ENCODE data around the gene NUSAP1. TPM values are rescaled to one million over a fixed set of nuclear protein-coding genes. Genes with fewer than 3 reads are reported as not detected.
"Not testable (repeated sequence)": the region's sequence is repeated elsewhere in the genome, so short reads cannot be mapped to it uniquely, and the experiment has no call there.

The NUSAP1 gene
- total RNA-seq (2014; rRNA removed; shearing (Covaris generic)) (411 and 470 TPM in 2 replicates), total RNA-seq (2022) (293 and 317 TPM in 2 replicates), Bru-seq, nascent RNA (percentile 98 among the genes with signal in this experiment), BruChase-seq, experiment 1, labeled RNA remaining after a 6-hour chase (percentile 99 among the genes with signal in this experiment), BruChase-seq, experiment 2, labeled RNA remaining after a 2-hour chase (percentile 99 among the genes with signal in this experiment)
- long read RNA-seq, transcript NUSAP1-208 (11 exons, 1,629 nt) = minor isoform, 654 of 2,323 reads
- long read RNA-seq, transcript NUSAP1-202 (11 exons, 2,274 nt) = major isoform, 688 of 2,323 reads
- long read RNA-seq, transcript NUSAP1-210 (11 exons, 2,232 nt) = minor isoform, 60 of 2,323 reads
- long read RNA-seq, transcript NUSAP1-201 (11 exons, 2,409 nt) = minor isoform, 217 of 2,323 reads
- long read RNA-seq, partial matches to known transcripts = 21 of 2,323 reads
- long read RNA-seq, other reads (novel, unspliced or antisense) = 645 of 2,323 reads

GRCh38 chr15:41332194-41333025 lies at the start of gene NUSAP1, which contains the start of gene OIP5:
Gene NUSAP1 (plus strand): TSS chr15:41332881. CDS start chr15:41332958, 77 bp downstream.
Gene OIP5 (minus strand): TSS chr15:41332591. CDS start chr15:41332561, 30 bp downstream.
- BruUV-seq (replicated peaks) = no TSS peak
- CTCF ChIA-PET (ENCODE audit: unreplicated experiment) = interaction anchor here (0.6 to 0.9 kb wide), 2 partner anchors 65 to 464 kb away, joined by 3 to 5 read pairs; no protein-coding TSS in a partner anchor
- intact Hi-C loops (cut with micrococcal nuclease; ENCODE audit: unreplicated experiment) = loop anchor here (1.0 to 10.0 kb wide), 6 partner anchors 49 to 768 kb away; partner anchors contain the start of genes CCDC32, CHAC1, CHP1 and INO80

GRCh38 chr15:41282980-41283652 lies 49.6 kb upstream of the NUSAP1 start:
- intact Hi-C loops (cut with micrococcal nuclease; ENCODE audit: unreplicated experiment) = loop anchor here (1.0 to 5.0 kb wide), 2 partner anchors 49 to 51 kb away; partner anchors contain the start of genes CHP1, EXD1, NUSAP1 and OIP5
- peaks cover 12% of the 10 kb centered on the region; the same call in 1 of the 2 replicates for H4K20me1 ChIP-seq (ENCODE audit: insufficient read depth, low read length)
- peak overlapping the region; percentile 93 for H3K27ac ChIP-seq (ENCODE audit: low read depth, low read length, poor library complexity, severe bottlenecking)
- peaks cover 32% of the 10 kb centered on the region for H3K4me1 ChIP-seq (ENCODE audit: insufficient read depth, low read length, poor library complexity, severe bottlenecking)
- H2AFZ ChIP-seq (ENCODE audit: low read length) = peak overlapping the region; percentile 66; the same call in 1 of the 2 replicates
- peak; percentile 88 for DNase-seq (ENCODE audit: low spot score)
- H3K36me3 ChIP-seq (ENCODE audit: insufficient read depth, low read length) = peaks cover 53% of the 10 kb centered on the region
- POLR2A ChIA-PET = interaction anchor here (0.5 to 1.4 kb wide), 6 partner anchors 33 to 472 kb away, joined by 3 to 5 read pairs (median 4); partner anchors contain the start of genes NUSAP1 and OIP5
- H3K9me2 ChIP-seq (ENCODE audit: insufficient read depth, low read length); H3K9me3 ChIP-seq (ENCODE audit: low read length); CTCF ChIA-PET (ENCODE audit: unreplicated experiment): not testable (repeated sequence)
- H3K79me2 ChIP-seq (ENCODE audit: insufficient read depth, low read depth, low read length) = peaks cover 42% of the 10 kb centered on the region
- TSS peak; percentile 97 for BruUV-seq (replicated peaks)
- peak overlapping the region; percentile 98 for H3K4me3 ChIP-seq (ENCODE audit: low read depth, low read length, poor library complexity, severe bottlenecking)
- H3K4me2 ChIP-seq (ENCODE audit: low read length) = peak overlapping the region; percentile 65

More at GRCh38 chr15:41332194-41333025, at the start of gene NUSAP1, which contains the start of gene OIP5:
- H3K79me2 ChIP-seq (ENCODE audit: insufficient read depth, low read depth, low read length) = peaks cover 59% of the 10 kb centered on the region
- no peaks in the 10 kb centered on the region for H3K9me3 ChIP-seq (ENCODE audit: low read length)
- POLR2A ChIA-PET = interaction anchor here (0.5 to 2.1 kb wide), 12 partner anchors 11 to 937 kb away, joined by 3 to 8 read pairs (median 3); partner anchors contain the start of genes CCDC32 and CHP1
- DNase-seq (ENCODE audit: low spot score) = peak; percentile 100
- peak within 1 kb of the TSS; percentile 90 for H3K27ac ChIP-seq (ENCODE audit: low read depth, low read length, poor library complexity, severe bottlenecking)
- H4K20me1 ChIP-seq (ENCODE audit: insufficient read depth, low read length) = peaks cover 6% of the 10 kb centered on the region; the same call in 1 of the 2 replicates
- peak within 1 kb of the TSS; percentile 73; the same call in 1 of the 2 replicates for H2AFZ ChIP-seq (ENCODE audit: low read length)
- no peak for TF ChIP-seq EZH2phosphoT487 (IDR thresholded peaks at IDR 0.05; ENCODE audit: borderline replicate concordance, low read depth, low read length)
- peak; percentile 64 for TF ChIP-seq CTCF (conservative IDR thresholded peaks at IDR 0.05; ENCODE audit: low read length)
- peaks cover 26% of the 10 kb centered on the region for H3K4me1 ChIP-seq (ENCODE audit: insufficient read depth, low read length, poor library complexity, severe bottlenecking)
- H3K4me2 ChIP-seq (ENCODE audit: low read length) = peak within 1 kb of the TSS; percentile 84
- H3K4me3 ChIP-seq (ENCODE audit: low read depth, low read length, poor library complexity, severe bottlenecking) = peak within 1 kb of the TSS; percentile 79
- no peaks in the 10 kb centered on the region for H3K9me2 ChIP-seq (ENCODE audit: insufficient read depth, low read length)
- H3K36me3 ChIP-seq (ENCODE audit: insufficient read depth, low read length) = peaks cover 42% of the 10 kb centered on the region

Measured in OCI-LY7 (cell line).